Measurements from ENCODE around the gene SETDB2.
A peak's percentile ranks its signal among the peaks of the same experiment; 100 is the strongest.
"Not testable (repeated sequence)": the region's sequence is repeated elsewhere in the genome, so short reads cannot be mapped to it uniquely, and the experiment has no call there.

SETDB2 gene

DNA sequence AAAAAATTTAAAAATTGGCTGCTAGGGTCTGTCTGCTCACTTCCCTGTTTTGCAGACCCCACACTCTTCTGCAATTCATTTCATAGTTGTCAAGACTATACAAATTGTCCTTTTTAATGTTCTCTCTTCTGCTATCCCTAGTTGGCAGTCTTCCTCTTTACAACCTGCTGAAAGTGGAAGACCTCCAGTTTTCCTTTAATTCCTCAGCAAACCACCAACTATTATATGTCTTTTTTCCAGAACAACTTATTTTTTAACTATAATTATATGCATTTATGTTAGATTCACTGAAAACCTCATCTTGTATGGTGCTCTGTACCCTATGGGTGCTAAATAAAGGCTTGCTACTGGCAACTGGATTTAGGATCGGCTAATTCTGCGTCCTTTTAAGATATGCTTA, 50.6 kb downstream of the SETDB2 start:
- peaks cover 7% of the 10 kb centered on the region for H3K9me3 Mint-ChIP-seq
- peaks cover 44% of the 10 kb centered on the region for H3K4me1 Mint-ChIP-seq
- peaks cover 47% of the 10 kb centered on the region for H3K36me3 Mint-ChIP-seq
- ATAC-seq (no peak), DNase-seq (ENCODE audit: low spot score in 2 of 2) (no peak)
- H3K4me3 Mint-ChIP-seq, result peak overlapping the region; percentile 87
- peak overlapping the region; percentile 92 for H3K27ac Mint-ChIP-seq

DNA sequence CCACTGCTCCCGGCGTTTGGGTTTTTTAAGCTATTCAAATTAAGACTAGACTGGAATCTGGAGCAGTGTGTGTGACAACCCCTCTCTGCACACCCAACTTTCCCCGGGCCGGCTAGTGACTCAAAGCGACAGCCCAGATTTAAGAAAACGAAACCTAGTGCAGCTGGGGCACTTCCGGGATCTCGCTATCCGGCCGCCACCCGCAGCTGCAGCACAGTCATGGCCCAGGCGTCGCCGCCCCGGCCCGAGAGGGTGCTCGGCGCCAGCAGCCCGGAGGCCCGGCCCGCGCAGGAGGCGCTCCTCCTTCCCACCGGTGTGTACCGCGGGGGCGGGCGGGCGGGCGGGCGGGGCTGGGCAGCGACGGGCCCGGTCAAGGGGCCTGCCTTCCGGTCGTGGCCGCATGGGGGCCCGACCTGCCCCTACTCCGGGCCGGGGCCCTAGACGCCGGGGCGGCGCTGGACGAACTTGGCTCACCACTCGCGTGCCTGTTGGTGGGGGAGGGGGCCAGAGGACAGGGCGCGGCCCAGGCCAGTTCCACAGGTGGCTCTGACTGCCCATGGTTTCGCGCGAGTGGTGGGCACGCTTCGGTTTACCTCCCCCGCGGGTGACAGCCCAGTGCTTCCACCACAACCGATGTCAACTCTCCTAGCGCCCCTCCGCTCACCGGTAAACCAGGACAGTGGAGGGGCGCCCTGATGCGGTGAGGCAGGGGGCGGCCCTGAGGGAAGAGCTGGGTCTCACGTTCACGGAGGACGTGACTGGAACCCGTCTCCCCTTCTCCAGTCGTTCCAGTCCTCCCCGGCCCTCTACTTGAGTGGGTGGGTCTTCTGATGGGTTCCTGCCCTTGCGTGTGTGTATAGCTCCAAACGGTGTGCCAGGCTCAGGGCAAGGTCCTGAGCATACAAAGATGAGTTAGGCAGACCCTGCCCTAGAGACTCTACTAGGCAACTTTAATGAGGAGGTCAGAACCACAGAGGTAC, 52.0 kb downstream of the SETDB2 start, which contains the start of gene PHF11:
Gene PHF11 (plus strand): TSS at position 171 of the 980 bp plus-strand sequence. CDS start 49 bp downstream, at position 220.
- Mint-ChIP-seq H3K36me3 (peaks cover 61% of the 10 kb centered on the region), H3K4me1 (peaks cover 55% of the 10 kb centered on the region), H3K4me3 (peak within 1 kb of the TSS; percentile 87), H3K27ac (peak within 1 kb of the TSS; percentile 92), H3K9me3 (peaks cover 7% of the 10 kb centered on the region)
- ATAC-seq (peak; percentile 93), DNase-seq (ENCODE audit: low spot score in 2 of 2) (peak; percentile 74 to 90)

DNA sequence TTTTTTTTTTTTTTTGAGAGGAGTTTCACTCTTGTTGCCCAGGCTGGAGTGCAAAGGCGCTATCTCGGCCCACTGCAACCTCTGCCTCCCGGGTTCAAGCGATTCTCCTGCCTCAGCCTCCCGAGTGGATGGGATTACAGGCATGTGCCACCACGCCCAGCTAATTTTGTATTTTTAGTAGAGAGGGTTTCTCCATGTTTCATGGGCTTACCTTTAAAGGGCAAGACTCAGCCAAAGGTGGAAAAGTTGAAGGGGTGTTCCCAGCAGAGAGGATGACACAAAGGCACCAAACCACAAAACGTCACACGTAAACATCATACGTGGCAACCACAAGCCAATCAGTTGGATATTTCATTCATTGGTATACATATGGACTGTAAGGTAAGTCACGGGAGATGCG, 52.8 kb downstream of the SETDB2 start:
- Mint-ChIP-seq H3K36me3 (peaks cover 64% of the 10 kb centered on the region), H3K4me3 (peak overlapping the region; percentile 87), H3K27ac (peak overlapping the region; percentile 92), H3K4me1 (peaks cover 55% of the 10 kb centered on the region)
- peak; percentile 37 to 82 for DNase-seq (ENCODE audit: low spot score in 2 of 2)
- peak; percentile 34 for ATAC-seq
- not testable (repeated sequence) for H3K9me3 Mint-ChIP-seq

DNA sequence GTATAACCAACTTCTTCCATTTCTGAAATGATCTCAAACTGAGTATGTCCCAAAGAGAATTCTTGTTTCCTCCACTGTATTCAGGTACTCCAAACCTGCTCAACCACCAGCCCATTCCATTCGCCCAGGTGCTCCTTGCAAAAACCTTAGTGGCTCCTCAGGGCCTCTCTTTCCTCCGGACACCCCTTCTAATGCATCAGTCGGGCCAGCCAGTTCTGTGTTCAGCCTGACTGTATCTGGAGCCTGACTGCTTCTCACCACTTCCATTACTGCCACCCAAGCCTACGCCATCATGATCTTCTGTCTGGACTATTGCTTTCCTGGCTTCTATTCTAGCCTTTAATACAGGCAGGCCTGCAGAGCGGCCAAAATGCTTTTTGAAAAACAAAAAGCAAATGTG, 53.2 kb downstream of the SETDB2 start:
- Mint-ChIP-seq H3K27ac (peak overlapping the region; percentile 92), H3K4me3 (peak overlapping the region; percentile 87), H3K4me1 (peaks cover 55% of the 10 kb centered on the region), H3K36me3 (peaks cover 65% of the 10 kb centered on the region), H3K9me3 (peaks cover 7% of the 10 kb centered on the region)
- ATAC-seq (no peak), DNase-seq (ENCODE audit: low spot score in 2 of 2) (no peak)

DNA sequence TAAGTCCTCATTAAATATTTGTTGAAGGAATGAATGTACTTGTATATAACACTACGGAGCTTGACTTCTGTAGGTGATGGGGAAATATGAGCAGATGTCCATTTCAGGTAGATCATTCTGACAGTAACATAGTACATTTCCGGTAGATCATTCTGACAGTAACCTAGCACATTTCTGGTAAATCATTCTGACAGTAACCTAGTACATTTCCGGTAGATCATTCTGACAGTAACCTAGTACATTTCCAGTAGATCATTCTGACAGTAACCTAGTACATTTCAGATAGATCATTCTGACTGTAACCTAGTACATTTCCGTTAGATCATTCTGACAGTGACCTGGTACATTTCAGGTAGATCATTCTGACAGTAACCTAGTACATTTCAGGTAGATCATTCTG, 54.1 kb downstream of the SETDB2 start:
- H3K27ac Mint-ChIP-seq, result peak overlapping the region; percentile 92
- no peak for DNase-seq (ENCODE audit: low spot score in 2 of 2)
- H3K9me3 Mint-ChIP-seq, result peaks cover 7% of the 10 kb centered on the region
- H3K36me3 Mint-ChIP-seq, result peaks cover 74% of the 10 kb centered on the region
- H3K4me1 Mint-ChIP-seq, result peaks cover 58% of the 10 kb centered on the region
- H3K4me3 Mint-ChIP-seq, result peak overlapping the region; percentile 87
- ATAC-seq, result no peak

DNA sequence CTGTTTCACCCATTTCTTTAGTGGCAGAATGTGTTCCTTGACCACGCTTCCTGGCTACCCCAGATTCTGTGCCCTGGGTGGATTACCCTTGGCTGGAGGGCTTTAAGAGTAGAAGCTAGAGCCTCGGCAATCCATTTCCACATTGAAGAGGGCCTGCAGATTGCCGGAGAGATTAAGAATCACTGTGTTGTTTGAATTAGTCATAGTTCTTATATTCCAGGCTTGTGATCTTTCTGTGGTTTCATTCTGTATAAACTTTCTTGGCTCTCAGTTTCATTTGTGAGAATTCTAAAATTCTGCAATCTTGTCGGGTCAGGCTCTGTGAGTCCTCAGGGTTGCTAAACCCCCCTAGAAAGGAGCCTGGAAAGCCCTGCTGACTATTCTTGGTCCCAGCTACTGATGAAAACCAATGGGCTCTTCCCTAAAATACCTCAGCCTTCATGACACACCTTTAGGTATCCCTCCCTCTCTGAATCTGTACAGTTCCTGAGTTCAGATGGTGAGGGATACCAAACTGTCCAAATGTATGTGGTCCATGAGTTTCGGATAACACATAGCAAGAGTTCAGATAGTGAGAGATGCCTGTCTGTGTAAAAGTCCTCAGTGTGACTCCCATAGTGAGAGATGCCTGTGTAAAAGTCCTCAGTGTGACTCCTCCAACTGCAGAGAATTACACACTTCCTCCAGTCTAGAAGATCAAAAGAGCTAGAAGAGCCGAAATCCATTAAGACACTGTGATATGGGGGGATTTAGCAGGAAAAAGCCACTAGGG, 56.0 kb downstream of the SETDB2 start:
- no peak overlapping the region for H3K27ac Mint-ChIP-seq

DNA sequence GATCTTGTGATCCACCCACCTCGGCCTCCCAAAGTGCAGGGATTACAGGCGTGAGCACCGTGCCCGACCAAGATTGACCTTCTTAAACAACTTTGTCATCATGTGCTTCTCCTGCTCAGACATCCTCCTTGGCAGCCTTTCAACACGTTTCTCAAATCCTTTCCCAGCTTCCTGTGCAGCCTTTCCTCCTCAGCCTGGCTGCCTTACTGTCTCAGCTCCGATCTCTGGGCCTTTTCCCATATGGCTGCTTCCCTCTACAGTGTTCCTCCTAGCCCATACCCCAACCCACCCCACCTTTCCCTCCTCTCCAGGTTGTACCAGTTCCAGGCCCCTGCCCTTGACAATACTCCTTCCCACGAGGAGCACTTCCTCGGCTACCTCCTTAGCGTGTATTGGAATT, 58.9 kb downstream of the SETDB2 start:
- H3K27ac Mint-ChIP-seq, result no peak overlapping the region
- DNase-seq (ENCODE audit: low spot score in 2 of 2) (no peak), ATAC-seq (no peak)
- peaks cover under 1% of the 10 kb centered on the region for H3K9me3 Mint-ChIP-seq
- no peak overlapping the region for H3K4me3 Mint-ChIP-seq
- H3K4me1 Mint-ChIP-seq, result peaks cover 56% of the 10 kb centered on the region
- peaks cover 70% of the 10 kb centered on the region for H3K36me3 Mint-ChIP-seq

More for the DNA sequence above, 56.0 kb downstream of the SETDB2 start:
- Mint-ChIP-seq H3K4me3 (peak overlapping the region; percentile 38), H3K36me3 (peaks cover 70% of the 10 kb centered on the region), H3K4me1 (peaks cover 54% of the 10 kb centered on the region), H3K9me3 (peaks cover 7% of the 10 kb centered on the region)
- DNase-seq (ENCODE audit: low spot score in 2 of 2) (peak in 1 of 2 donors; percentile 55), ATAC-seq (peak; percentile 15)

DNA sequence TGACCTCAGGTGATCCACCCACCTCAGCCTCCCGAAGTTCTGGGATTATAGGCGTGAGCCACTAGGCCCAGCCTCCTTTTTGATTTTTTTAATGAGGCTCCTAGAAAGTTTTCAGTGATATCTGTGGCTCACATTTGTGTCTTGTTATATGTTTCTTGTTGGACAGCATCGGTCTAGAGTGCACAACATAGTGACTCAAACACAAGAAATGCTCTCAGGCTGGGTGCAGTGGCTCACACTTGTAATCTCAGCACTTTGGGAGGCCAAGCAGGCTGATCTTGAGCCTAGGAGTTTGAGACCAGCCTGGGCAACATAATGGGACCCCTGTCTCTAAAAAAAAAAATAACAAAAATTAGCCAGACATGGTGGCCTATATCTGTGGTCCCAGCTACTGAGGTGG, 59.9 kb downstream of the SETDB2 start:
- Mint-ChIP-seq H3K36me3 (peaks cover 70% of the 10 kb centered on the region), H3K27ac (no peak overlapping the region)
- ATAC-seq, result no peak

DNA sequence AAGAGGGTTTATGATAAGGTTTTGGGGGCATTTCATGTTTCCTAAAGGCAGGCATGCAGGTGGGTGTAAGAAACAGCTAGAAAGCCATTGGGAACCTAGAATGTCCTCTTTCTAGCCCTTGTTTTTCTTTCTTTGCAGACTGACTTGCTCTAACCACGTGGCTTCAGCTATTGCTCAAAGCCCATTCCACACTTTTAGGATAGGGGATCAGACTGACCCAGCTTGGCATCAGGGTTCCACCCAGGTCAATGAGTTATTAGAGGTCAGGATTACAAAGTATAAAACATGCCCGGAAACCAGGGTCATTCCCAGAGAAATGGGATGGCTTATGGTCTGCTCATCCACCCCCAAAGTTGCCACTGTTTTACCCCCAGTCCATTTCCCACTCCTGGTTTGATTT, 68.5 kb downstream of the SETDB2 start:
- Mint-ChIP-seq H3K36me3 (peaks cover 96% of the 10 kb centered on the region), H3K4me1 (peaks cover 15% of the 10 kb centered on the region), H3K9me3 (no peaks in the 10 kb centered on the region), H3K27ac (peak overlapping the region; percentile 55), H3K4me3 (no peak overlapping the region)
- no peak for DNase-seq (ENCODE audit: low spot score in 2 of 2)
- ATAC-seq, result no peak

More for the DNA sequence above, 59.9 kb downstream of the SETDB2 start:
- no peak for DNase-seq (ENCODE audit: low spot score in 2 of 2)
- Mint-ChIP-seq H3K4me1 (peaks cover 46% of the 10 kb centered on the region), H3K4me3 (no peak overlapping the region), H3K9me3 (no peaks in the 10 kb centered on the region)

DNA sequence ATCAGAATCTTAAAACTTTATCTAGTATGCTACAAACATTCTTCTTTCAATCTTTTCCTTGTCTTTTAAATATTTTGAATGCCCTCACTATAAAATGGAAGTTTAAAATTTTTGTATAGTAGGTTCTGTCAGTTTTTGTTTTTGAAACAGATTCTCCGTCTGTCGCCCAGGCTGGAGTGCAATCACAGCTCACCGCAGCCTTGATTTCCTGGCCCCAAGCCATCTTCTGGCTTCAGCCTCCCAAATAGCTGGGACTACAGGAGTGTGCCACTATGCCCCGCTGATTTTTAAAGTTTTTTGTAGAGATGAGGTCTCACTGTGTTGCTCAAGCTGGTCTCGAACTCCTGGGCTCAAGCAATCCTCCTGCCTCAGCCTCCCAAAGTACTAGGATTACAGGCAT, 72.4 kb downstream of the SETDB2 start:
- Mint-ChIP-seq H3K9me3 (no peaks in the 10 kb centered on the region), H3K4me3 (no peak overlapping the region), H3K36me3 (peaks cover 100% of the 10 kb centered on the region), H3K27ac (peak overlapping the region; percentile 7), H3K4me1 (no peaks in the 10 kb centered on the region)
- ATAC-seq (no peak), DNase-seq (ENCODE audit: low spot score in 2 of 2) (no peak)

DNA sequence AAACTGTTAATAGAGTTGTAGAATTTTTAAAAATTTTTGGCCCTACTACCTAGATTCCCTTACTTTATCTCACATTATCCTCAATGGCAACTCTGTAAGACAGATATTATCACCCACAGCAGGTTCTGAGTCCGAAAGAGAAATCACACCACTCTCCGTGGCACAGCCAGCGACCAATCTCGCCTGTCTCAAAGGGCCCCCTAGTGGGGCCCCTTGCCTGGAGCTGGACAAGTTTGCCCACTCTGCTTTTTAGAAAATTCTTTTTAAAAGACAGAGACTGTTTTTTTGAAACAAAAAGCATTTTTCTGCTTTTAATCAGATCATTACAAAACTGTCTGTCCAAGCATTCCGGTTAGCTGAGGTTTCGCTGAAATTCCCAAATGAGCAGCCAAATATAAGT, 73.4 kb downstream of the SETDB2 start:
- no peak for DNase-seq (ENCODE audit: low spot score in 2 of 2)
- peak overlapping the region; percentile 7 for H3K27ac Mint-ChIP-seq
- no peak overlapping the region for H3K4me3 Mint-ChIP-seq
- no peak for ATAC-seq
- H3K36me3 Mint-ChIP-seq, result peaks cover 100% of the 10 kb centered on the region
- no peaks in the 10 kb centered on the region for H3K9me3 Mint-ChIP-seq
- H3K4me1 Mint-ChIP-seq, result no peaks in the 10 kb centered on the region

DNA sequence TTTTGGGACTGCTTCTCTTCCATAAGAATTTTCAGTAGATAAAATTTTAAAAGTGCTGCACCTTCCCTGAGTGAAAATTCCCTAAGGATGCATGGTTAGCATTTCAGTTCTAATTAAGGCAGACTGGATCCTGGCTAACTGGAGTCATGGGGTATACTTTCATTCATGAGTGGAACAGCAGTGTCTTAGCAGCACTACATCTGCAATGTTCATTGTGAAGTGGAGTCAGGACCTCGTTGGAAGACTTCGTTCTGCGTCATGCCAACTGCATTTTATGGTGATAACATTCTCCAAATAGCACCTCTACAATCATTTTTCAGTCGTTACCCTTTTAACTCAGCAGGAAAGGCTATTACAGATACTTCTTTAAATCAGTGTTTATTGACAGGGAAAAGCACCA, 77.2 kb downstream of the SETDB2 start:
- no peak overlapping the region for H3K27ac Mint-ChIP-seq
- ATAC-seq, result no peak
- H3K4me3 Mint-ChIP-seq, result no peak overlapping the region
- H3K36me3 Mint-ChIP-seq, result peaks cover 95% of the 10 kb centered on the region
- DNase-seq (ENCODE audit: low spot score in 2 of 2), result no peak
- no peaks in the 10 kb centered on the region for H3K4me1 Mint-ChIP-seq
- no peaks in the 10 kb centered on the region for H3K9me3 Mint-ChIP-seq

DNA sequence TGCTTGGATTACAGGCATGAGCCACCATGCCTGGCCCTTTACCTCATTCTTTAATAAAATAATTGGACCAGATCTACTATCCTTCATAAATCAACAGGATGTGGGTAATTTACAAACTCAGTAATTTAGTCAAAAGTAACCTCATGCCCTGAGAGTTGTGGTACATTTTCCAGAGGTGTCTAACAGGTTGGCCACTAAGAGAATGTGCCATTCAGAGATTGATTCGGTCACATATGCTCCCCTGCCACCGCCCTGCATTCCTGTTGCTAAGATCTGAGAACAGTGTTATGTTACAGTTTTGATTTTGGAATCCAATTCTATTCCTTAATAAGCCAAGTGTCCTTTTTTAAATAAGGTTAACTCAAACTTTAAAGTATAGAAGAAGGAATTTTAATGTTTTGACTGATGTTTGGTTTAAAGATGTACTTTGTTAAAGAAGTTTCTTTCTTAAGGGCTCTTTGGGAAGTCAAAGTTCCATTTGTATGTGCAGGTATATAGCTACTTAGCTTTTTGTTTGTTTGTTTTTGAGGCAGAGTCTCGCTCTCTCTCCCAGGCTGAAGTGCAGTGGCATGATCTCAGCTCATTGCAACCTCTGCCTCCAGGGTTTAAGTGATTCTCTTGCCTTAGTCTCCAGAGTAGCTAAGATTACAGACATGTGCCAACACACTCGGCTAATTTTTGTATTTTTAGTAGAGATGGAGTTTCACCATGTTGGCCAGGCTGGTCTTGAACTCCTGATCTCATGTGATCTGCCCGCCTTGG, 80.8 kb downstream of the SETDB2 start:
- DNase-seq (ENCODE audit: low spot score in 2 of 2), result no peak
- peak; percentile 63 for ATAC-seq
- Mint-ChIP-seq H3K4me3 (no peak overlapping the region), H3K9me3 (no peaks in the 10 kb centered on the region), H3K36me3 (peaks cover 93% of the 10 kb centered on the region), H3K27ac (peak overlapping the region; percentile 37), H3K4me1 (no peaks in the 10 kb centered on the region)

DNA sequence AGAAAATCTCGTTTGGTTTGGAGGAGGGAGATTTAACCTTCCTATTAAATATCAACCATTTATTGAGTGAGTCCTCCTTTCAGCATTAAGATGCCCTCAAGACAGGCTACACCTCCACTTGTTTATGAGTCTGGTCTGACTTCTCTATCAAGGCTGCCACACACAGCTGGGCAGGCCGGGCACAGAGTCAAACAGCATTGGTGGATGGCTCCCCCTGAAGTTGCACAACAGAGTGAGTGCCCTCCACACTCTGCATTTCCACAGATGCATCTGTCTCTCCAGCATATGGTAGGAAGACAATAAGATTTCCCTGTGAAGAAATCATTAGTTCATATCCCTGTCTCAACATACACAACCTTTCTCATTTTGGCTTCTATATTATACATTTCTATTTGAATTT, 83.0 kb downstream of the SETDB2 start:
- H3K27ac Mint-ChIP-seq, result no peak overlapping the region
- peaks cover 73% of the 10 kb centered on the region for H3K36me3 Mint-ChIP-seq
- DNase-seq (ENCODE audit: low spot score in 2 of 2), result no peak

DNA sequence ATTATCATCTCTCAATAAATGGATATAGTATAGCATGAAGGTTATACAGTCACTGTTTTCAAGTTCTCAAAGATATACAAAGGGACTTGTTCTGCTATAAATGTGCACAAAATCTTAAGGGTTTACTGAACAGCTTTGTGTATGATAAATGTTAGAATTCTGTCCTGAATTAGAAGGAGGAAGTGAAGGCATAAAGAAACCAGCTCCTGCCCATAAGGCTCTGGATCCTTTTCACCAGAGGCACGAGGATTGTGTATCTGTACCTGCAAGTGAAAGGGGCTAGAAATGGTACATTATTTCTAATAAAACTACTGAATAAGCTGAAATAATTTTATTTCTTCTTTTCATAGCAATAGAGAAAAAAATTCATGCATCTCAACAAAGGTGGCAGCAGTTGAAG, 84.1 kb downstream of the SETDB2 start:
- peak overlapping the region; percentile 60 for H3K27ac Mint-ChIP-seq
- ATAC-seq (no peak), DNase-seq (ENCODE audit: low spot score in 2 of 2) (no peak)
- H3K4me1 Mint-ChIP-seq, result no peaks in the 10 kb centered on the region
- peaks cover 63% of the 10 kb centered on the region for H3K36me3 Mint-ChIP-seq
- H3K4me3 Mint-ChIP-seq, result no peak overlapping the region
- no peaks in the 10 kb centered on the region for H3K9me3 Mint-ChIP-seq

More for the DNA sequence above, 83.0 kb downstream of the SETDB2 start:
- ATAC-seq, result no peak
- no peaks in the 10 kb centered on the region for H3K4me1 Mint-ChIP-seq
- no peaks in the 10 kb centered on the region for H3K9me3 Mint-ChIP-seq
- H3K4me3 Mint-ChIP-seq, result no peak overlapping the region

Measured in stimulated activated effector memory CD8-positive, alpha-beta T cell treated with anti-CD3 and anti-CD28 coated beads, Interleukin-12 subunit alpha, Interleukin-12 subunit beta, amount 100 ng/mL, for 72 hours (primary cell).